SKM-1 treated with dmso at 0.1 percent for 144 hours (cell line): Measurements from ENCODE around the gene CD247.
"Not testable (repeated sequence)": the region's sequence is repeated elsewhere in the genome, so short reads cannot be mapped to it uniquely, and the experiment has no call there.

Experiments
- DNase-seq: peaks from one replicate; lab custom pipeline; 2025; ENCODE audit not compliant: unreplicated experiment; lab: John Stamatoyannopoulos, UW

Gene CD247

DNA sequence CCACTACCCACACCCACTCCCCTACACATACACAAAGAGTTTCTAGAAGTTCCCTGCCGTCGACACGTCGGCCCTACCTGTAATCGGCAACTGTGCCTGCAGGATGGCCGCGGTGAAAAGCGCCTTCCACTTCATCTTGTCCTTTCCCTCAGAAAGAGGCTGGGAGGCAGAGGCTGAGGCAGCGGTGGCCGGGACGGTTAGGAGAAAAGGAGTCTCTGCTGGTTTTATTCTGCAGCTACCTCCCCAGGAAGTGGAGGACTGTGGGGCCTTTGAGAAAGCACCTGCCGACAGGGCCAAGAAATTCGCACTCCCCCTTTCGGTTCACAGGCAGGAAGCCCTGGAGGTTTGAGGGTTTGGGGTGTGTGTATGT lies at the start of gene CD247:
TSS of gene CD247 (minus strand) at position 199 of the 370 bp plus-strand sequence. CDS start at position 135, 64 bp downstream.
- no peak for DNase-seq

- no peak for DNase-seq
Measured at GRCh38 chr1:167567663-167568062, 49.3 kb upstream of the CD247 start.

DNA sequence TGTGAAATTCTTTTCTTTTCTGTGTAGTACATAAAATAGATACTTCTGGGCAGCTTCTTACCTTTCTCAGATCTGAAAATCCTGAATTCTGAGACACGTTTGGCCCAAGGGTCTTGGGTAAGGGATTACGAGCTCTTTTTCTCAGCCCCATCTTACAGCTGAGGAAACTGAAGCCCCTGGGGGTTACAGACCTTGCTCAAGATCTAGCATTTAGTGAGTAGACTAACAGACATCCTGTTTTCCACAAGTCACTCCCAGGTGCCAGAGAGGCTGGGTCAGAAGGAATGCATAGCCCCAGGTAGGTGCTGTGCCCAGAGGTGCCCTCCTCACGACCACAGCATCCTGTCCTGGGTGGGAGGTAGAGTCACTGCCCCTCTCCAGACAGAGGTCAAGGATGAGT lies 48.4 kb upstream of the CD247 start:
- DNase-seq = no peak

GRCh38 chr1:167565922-167566321 lies 47.6 kb upstream of the CD247 start:
- no peak for DNase-seq

- peak; percentile 88 for DNase-seq
Measured at GRCh38 chr1:167564612-167565270, 46.4 kb upstream of the CD247 start.

- DNase-seq = peak; percentile 64
Measured at GRCh38 chr1:167563579-167564246, 45.4 kb upstream of the CD247 start.

DNA sequence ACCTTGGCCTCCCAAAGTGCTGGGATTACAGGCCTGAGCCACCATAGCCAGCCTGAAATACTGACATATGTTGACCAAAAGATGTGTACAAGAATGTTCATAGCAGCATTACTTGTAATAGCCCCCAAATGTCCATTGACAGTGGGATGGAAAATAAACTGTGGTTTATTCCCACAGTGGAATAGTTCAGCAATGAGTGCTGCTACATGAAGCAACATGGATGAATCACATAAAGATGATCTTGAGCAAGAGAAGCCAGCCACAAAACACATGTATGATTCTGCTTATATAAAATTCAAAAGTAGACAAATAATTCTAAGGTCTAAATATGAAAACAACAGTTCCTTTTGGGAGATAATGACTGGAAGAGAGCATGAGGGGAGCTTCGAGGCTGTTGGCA lies 44.4 kb upstream of the CD247 start:
- DNase-seq = no peak

DNA sequence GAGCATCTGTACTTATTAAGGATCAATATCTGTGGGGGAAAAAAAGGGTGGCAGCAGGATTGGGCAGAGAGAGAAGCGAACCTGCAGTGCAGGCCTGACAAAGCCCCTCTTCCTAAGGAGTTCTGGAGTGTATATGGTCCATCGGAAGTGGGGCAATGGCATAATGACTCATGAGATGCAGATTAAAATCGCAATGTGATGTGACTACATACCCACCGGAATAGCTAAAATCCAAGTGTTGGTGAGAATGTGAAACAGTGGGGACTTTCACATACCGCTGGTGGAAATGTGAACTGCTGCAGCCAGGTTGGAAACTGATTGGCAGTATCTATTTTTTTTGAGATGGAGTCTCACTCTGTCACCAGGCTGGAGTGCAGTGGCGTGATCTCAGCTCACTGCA lies 43.4 kb upstream of the CD247 start:
- no peak for DNase-seq

DNA sequence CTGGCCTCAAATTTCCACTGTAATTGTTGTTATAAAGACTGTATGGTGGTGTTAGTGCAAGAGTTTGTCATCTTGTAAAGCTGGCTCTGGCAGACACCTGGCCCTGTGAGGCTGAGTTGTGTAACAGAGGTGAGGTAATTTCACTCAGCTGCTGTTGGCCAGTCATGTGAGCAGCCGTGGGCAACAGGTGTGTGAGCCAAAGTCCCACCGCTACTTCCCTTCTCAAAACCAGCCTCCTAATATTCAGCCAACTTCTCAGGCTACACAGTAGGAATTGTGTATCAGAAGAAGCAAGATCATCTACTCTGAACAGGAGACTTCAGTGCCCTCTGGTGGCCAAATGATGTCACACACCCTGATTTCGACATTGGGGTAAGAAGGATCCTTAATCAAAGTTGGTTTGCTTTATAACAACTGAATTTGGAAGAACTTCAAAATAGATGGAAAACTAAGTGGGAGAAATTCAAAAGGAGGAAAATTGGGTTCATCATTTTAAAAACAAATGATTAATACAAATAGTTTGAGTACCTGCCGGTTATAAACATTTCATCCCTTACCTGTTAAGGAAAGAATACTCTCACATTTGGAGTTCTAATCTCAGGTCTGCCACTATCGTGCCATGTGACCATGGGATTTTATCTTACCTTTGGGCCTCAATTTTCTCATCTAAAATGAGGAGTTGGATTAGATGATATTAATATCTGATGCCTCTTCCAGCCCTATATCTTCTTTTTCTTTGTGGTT lies 37.8 kb upstream of the CD247 start:
- DNase-seq = peak; percentile 86

DNA sequence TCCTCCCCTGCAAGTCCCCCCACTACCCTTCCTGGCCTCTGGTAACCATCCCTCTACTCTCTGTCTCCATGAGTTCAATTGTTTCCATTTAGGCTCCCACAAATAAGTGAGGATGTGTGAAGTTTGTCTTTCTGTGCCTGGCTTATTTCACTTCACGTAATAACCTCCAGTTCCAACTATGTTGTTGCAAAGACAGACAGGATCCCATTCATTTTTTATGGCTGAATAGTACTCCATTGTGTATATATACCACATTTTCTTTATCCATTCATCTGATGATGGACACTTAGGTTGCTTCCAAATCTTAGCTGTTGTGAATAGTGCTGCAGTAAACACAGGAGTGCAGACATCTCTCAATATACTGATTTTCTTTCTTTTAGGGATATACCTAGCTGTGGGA lies 36.7 kb upstream of the CD247 start:
- not testable (repeated sequence) for DNase-seq

DNA sequence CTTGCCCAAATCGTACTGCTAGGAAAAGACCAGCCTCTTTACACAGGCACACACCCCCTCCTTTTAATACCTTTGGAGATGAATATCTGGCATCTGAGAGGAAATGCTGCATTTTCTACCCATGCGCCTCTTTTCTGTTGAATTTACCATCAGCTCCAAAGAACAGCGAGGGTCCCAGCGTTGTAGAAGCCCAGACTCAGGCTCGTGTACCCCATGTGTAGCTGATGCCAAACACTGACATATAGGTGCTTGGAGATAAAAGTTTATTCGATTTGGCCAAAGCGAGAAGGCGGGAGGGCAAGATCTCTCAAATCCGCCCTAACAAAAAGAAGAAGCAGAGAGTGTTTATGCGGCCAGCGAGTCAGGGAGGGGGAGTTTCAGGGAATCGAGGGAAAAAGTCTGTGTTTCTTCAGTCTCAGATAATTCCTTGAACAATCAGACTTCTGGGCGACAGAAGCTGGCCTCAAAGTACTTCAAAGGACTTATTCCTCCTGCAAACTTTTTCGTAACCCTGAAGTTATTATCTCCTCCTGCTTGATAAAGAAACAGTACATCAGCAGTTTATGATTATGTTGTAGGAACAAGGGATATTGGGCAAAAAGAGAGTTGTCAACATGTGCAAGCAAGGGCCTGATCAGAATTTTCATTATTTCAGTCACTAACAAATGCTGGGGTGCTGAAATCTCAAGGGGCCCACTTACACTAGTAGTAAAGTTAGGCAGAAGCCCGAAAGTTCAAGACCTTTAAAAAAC lies 35.9 kb upstream of the CD247 start:
- DNase-seq = peak; percentile 59

- DNase-seq = peak; percentile 96
Measured at GRCh38 chr1:167553136-167554027, 35.1 kb upstream of the CD247 start, which contains the start of gene CREG1. Gene CREG1 (minus strand): TSS chr1:167553762.

- peak; percentile 50 for DNase-seq
Measured at GRCh38 chr1:167551362-167551761, 33.0 kb upstream of the CD247 start.

GRCh38 chr1:167548059-167548932 lies 30.0 kb upstream of the CD247 start:
- peak; percentile 97 for DNase-seq

- no peak for DNase-seq
Measured at GRCh38 chr1:167546935-167547334, 28.6 kb upstream of the CD247 start.

GRCh38 chr1:167545349-167545748 lies 27.0 kb upstream of the CD247 start:
- no peak for DNase-seq

DNA sequence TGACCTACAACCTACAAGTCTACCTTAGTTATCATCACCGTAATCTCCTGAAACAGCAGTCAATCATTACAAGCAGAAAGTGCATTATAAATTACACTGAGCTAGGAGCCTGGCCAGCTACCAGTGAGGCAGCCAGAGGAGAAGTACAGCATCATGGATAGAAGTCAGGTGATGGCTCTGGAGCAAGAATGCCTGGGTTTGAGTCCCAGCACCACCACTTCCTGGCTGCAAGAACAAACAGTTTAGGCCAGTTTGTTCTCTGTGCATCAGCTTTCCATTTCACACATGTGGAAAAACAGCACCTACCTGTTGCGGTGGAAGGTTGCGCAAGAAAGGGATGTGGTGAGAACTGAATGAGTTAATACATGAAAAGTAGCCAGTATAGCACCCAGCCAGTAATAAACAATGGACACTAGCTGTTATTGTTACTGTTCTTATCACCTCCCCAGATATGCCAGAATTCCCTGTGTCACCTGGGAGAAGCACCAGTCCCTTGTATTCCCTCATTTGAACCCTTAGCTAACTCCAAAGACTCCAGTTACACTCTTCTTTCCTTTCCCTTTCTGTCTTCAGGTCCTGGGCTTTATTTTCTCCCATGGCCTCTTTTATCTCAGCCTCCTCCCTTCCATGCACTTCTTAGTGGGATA lies 26.2 kb upstream of the CD247 start:
- DNase-seq = no peak

- no peak for DNase-seq
Measured at GRCh38 chr1:167543199-167543990, 25.1 kb upstream of the CD247 start.
